SH-SY5Y (cell line): ENCODE measurements around the gene TUBG1.

Experiments
- GATA2 ChIP-seq: IDR thresholded peaks from 2 replicates; pipeline ENCODE4 v1.6.1; 2011; ENCODE audit warnings: mild to moderate bottlenecking, low read depth, low read length
- GATA3 ChIP-seq: IDR thresholded peaks from 2 replicates; pipeline ENCODE4 v1.6.1; 2011; ENCODE audit warnings: low read depth, mild to moderate bottlenecking, low read length, moderate library complexity

DNA sequence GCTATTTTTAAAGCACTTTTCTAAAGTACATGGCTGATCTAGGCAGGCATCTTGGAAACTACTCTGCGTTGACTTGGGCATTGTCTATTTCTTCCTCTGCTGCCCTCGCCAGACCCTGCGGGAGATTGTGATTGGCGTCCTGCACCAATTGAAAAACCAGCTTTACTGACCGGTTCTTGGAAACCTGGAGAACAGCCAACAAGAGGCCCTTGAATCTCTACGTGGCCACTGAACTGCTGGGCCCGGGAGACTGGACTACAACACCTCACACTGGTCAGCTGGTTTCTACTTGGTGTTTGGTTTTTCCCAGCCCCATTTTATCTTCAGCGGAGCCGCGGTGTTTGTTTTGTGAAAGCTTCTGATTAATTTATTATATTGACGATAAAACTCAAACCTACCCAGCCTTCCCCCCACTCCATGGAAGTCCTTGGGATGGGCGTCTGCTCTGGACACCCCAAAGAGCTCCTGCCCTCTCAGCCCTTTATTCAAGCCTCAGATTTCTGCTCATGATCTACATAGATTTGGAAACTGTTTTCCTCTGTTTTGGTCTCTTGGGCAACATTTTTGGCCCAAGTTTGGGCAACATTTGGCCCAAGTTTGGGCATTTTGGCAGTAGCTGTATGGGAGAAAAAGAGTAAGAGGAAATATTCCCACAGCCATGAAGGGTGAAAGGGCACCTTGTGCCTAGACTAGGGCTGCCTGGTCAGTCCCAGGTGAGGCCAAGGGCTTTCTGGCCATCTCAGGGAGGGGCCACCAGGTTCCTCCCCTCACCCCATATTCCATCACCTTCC is 37.9 kb upstream of the TUBG1 start:
- TF ChIP-seq GATA2 (no peak), GATA3 (no peak)
